ENCODE data around the gene CDC42.
"Not testable (repeated sequence)": the region's sequence is repeated elsewhere in the genome, so short reads cannot be mapped to it uniquely, and the experiment has no call there.

GRCh38 chr1:22009566-22009965 lies 42.9 kb upstream of the CDC42 start:
- TF ChIP-seq, protein P1, sequence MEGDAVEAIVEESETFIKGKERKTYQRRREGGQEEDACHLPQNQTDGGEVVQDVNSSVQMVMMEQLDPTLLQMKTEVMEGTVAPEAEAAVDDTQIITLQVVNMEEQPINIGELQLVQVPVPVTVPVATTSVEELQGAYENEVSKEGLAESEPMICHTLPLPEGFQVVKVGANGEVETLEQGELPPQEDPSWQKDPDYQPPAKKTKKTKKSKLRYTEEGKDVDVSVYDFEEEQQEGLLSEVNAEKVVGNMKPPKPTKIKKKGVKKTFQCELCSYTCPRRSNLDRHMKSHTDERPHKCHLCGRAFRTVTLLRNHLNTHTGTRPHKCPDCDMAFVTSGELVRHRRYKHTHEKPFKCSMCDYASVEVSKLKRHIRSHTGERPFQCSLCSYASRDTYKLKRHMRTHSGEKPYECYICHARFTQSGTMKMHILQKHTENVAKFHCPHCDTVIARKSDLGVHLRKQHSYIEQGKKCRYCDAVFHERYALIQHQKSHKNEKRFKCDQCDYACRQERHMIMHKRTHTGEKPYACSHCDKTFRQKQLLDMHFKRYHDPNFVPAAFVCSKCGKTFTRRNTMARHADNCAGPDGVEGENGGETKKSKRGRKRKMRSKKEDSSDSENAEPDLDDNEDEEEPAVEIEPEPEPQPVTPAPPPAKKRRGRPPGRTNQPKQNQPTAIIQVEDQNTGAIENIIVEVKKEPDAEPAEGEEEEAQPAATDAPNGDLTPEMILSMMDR (IDR thresholded peaks at IDR 0.05 in 8 of 11, conservative IDR thresholded peaks at IDR 0.05 in 3 of 11), result not testable (repeated sequence)
- TF ChIP-seq POLR2AphosphoS5 (IDR thresholded peaks at IDR 0.05), result not testable (repeated sequence)

Data from spleen (tissue), 7 donors.